CD1c-positive myeloid dendritic cell (primary cell): ENCODE data around the gene NSMF.

ENCODE experiments used
- DNase-seq: peaks from one replicate; pipeline ENCODE4 v3.0.0-alpha.2; 2016; ENCODE audit errors: extremely low spot score

The NSMF gene

DNA sequence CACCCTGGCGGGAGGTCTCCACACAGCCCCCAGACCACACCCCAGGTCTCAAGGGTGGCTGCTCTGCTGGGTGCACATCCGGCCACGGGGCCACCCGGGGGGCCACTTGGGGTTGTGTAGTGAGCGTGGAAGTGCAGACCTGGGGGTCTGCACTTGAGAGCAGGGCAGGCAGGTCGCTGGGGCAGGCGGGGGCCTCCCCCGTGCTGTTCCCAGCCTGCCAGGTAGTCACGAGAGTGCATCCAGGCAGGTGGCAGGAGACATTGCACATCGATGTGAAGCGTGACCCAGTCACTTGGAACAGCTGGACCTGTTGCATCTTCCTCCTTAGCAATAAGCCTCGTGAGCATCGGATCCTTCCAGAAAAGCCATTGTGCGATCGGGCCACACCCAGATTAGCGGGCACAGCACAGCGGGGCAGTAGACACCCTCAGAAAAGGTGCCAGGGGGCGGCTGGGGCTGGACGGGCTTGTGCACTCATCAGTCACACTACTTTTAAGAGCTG, 13.2 kb downstream of the NSMF start:
- DNase-seq: no peak

DNA sequence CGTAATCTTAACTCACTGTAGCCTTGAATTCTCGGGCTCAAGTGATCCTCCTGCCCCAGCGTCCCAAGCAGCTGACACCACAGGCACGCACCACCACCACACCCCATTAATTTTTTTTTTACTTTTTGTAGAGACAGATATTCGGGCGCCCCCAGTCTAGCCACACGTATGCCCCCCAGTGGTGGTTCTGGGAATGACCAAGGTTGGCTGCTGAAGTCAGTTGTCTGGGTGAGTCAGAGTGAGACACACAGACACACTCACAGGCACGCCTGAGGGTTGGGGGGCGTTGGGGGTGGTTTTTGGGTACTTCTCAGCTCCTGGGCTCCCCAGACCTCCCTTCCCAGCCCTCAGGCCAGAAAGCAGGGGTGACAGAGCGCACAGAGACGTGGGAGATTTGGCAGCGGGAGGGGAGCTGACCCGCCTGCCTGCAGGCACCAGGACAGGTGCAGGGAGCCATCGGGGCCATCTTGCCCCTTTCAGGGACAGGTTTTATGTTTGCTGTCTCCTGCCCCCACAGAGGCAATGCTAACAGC, 13.8 kb downstream of the NSMF start:
- DNase-seq: peak; percentile 91

DNA sequence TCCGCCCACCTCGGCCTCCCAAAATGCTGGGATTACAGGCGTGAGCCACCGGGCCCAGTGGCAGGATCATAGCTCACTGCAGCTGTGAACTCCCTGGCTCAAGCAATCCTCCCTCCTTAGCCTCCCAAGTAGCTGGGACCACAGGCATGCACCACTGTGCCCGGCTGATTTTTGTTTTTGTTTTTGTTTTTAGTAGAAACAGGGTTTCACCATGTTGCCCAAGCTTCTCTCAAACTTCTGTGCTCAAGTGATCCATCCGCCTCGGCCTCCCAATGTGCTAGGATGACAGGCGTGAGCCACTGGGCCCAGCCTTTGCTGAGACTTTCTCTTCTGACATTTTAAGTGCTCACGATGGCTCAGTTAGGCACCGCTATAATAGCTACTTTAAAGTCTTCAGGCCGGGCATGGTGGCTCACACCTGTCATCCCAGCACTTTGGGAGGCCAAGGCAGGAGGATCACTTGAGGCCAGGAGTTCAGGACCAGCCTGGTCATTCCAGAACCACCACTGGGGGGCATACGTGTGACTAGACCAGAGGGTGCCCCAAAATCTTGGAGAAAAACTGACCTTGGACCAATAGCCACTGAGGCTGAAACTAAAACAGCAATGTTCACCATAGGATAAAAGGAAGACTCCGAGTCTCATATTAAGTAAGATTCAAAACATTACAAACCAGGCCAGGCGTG, 14.9 kb downstream of the NSMF start:
- DNase-seq: no peak

DNA sequence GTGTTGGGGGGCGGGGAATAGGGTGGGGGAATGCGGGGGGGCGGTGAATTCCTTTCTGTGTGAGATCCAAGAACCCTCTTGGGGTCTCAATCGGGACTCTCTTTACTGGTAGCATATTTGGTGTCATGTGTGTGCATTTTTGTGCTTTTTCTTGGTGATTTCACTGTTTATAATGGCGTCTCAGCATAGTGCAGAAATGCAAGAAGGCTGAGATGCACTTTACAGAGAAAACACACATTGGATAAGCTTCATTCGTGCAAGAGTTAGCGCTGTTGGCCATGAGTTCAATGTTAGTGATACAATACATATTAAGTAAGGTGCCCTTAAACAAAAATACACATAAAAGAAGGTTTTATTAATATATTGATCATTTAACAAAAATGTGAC, 17.2 kb downstream of the NSMF start:
- DNase-seq: no peak

DNA sequence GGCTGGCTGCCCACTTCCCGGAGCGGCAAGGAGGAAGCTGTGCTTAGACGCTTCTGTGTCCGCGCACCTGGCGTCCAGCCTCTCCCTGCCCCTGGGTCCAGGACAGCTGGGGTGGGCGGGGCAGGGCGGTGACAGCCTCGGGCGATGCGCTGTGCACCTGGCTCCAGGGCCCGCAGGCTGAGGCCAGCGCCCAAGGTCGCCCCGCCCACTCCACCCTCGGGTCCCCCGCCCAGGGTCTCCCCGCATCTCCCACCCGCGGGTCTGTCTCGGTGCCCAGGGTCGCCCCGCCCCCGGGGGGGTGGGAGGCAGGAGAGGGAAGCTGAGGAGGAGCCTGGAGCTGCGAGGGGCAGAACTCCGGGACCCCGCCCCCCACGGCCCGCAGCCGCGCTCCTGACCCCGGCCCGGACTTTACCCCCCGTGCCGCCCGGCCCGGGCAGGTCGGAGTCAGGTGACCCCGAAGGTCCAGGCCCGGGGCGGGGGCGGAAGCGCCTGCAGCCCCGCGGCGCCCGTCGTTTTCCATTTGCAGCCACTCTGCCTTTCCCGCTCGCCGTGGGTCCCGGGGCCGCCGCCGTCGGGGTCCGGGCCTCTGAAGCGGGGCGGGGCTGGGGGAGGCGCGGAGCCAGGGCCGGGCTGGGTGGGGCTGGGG, 17.7 kb downstream of the NSMF start, which contains the start of gene ENTPD8:
Gene ENTPD8 (minus strand): TSS at position 69 of the 646 bp plus-strand sequence. CDS start 3,072 bp downstream, outside the sequence.
- no peak for DNase-seq

DNA sequence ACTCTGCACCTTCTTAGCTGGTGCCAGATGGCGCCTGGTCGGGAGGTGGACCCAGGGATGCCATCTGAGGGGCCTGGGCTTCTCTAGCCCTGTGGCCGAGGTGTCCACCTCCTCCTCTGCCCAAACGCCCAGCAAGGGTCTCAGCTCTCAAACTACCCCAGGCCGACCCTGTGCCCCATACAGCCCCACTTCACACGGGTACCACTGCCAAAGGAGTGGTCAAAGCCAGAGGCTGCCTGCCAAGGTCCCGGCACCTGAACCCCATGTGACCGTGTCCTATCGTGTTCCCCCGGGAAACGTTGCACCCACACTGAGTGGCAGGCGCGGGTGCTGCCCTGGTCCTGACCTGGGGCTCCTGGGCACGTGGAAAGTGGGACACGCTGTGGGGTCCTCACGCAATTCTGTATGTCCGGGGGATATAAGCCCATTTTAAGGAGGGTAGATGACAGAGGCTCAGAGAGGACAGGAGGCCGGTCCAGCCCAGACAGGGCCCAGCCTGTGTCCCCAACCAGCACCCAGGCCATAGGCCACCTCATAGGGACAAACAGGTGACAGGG, 19.9 kb downstream of the NSMF start:
- no peak for DNase-seq

DNA sequence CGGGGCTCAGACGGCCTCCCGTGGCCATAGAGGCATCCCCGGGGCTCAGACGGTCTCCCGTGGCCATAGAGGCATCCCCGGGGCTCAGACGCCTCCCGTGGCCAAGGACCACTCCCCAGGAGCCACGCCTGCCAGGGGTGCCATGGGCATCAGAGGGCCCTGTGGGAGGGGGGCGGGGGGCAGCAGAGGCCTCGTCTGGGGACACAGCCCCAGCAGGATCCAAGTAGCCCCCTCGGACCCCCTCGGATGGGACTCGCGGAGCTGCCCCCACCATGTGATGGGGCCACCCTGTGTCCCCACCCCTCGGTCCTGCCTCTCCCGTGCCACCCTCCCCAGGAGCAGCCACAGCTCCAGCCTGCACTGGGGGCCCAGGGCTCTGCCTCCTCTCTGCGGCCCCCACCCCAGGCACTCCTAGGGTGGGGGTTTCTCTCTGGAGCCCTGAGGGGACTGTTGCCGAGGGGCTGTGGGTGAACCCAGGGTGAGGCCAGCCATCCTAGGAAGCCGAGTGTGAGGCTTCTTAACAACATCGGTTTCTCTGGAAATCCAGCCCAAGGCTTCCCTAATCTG, 20.5 kb downstream of the NSMF start:
- no peak for DNase-seq

DNA sequence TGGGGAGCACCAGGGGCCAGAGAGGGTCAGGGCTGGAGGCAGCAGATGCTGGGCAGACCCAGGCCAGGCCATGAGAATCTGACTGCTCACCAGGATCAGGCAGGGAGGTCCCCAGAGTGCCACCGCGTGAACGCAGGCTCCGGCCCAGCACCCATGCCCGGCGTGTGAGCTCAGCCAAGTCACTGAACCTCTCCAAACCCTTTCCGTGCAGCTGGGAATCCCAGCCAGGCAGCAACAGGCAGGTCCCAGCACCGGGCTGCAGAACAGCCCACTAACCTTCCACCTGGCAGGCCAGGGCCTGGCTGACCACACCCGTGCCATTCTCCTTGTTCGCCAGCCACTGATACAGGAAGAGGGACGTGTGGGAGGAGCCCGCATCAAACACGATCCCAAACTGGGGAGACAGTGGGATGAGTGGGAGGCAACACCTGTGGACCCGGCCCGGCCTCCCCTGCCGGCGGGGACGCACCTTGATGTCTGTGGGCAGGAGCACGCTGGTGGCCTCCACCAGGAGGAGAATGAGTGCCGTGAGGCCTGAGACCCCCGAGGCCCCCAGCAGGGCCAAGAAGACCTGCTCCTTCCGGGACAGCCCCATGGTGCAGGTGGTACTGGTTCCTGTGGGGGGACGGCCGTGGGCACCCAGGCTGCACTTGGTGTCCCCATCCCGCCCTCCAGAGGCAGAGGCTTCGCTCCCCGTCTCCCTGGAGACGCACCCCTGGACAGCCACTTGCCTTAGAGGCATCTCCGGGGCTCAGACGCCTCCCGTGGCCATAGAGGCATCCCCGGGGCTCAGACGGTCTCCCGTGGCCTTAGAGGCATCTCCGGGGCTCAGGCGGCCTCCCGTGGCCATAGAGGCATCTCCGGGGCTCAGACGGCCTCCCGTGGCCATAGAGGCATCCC, 21.2 kb downstream of the NSMF start:
- no peak for DNase-seq

DNA sequence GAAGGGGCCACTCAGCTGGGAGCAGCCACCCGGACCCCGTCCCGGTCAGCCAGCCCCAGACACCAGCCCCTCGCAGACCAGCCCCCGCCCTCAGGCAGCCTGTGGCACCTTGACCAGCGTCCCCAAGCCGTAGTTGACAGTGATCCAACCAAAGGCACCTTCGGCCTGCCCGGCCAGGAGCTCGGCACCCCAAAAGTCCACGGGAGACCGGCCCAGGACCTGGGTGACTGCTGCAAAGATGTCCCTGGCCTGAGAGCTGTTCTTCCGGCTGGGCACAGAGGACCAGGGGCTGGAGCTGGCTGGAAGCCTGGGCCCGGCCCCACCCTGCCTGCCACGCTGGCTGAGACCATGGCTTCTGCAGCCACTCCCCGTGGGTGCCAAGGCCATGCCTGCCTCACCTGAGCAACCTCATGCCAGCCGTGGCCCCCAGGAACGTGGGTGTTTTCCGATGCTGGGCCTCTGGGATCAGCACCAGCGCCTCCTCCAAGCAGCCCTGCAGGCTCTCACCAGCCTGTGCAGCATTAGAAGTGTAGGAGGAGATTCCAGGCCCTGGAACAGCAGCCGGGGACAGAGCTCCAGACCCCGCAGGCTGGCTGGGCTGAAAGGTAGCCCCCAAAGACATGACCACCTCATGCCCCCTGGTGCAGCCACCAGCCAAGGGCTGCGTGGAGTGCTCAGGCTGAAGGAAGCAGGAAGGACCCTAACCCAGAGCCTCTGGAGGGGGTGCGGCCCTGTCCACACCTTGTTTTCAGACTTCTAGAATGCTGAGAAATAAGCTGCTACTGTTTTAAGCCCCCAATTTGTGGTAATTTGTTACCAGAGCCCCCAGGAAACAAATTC, 22.2 kb downstream of the NSMF start:
- no peak for DNase-seq

DNA sequence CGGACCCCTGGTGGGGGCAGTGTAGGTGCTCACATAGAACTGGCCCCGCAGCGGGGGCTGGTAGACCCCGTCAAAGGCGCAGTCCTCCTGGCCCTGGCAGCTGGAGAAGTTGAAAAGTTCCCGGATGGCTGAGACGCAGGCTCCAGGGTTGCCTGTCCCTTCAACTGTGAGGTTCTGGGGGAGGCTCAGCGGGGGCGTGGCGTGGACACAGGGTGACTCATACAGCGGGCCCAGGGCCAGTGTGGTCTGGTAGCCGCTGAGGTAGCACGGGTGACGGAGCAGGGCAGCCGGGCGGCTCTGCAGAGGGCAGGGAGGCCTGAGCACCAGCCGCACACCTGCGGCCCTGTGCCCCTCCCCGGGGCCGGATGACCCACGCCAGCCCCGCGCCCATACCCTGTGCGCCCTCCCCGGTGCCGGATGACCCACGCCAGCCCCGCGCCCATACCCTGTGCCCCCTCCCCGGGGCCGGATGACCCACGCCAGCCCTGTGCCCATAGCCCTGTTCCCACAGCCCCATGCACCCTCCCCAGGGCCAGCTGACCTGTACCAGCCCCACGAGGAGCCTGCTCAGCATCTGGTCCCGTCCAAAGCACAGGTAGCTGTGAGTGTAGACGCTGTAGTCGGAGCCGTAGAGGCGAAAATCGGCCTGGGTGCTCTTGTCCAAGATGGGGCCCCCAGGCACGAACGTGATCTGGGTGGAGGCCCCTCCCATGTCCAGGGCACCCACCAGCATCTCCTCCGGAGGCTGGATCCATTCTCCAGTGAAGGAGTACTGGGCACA, 23.0 kb downstream of the NSMF start:
- peak; percentile 64 for DNase-seq

DNA sequence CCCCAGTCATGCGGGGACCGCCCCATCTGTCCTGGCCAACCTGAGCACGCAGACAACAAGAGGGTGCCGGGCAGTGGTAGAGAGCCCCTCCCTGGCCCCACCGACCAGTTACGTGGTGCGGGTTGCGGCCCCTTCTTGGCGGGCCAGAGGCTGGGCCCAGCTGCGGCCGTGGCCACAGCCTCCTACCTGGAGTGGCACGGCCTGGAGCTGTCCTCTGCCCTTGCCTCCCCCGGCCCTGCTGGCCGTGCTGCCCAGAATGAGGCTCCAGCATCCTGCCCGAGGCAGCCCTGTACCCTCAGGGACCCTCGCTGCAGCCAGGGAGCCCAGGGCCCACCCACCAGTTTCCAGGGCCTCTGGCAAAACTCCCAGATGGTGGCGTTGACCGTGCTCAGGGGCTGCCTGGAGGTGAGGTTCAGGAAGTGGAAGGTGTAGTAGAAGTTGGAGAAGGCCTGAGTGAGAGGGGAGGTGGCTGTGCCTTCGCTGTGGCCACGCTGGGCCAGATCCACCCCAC, 23.7 kb downstream of the NSMF start:
- no peak for DNase-seq

DNA sequence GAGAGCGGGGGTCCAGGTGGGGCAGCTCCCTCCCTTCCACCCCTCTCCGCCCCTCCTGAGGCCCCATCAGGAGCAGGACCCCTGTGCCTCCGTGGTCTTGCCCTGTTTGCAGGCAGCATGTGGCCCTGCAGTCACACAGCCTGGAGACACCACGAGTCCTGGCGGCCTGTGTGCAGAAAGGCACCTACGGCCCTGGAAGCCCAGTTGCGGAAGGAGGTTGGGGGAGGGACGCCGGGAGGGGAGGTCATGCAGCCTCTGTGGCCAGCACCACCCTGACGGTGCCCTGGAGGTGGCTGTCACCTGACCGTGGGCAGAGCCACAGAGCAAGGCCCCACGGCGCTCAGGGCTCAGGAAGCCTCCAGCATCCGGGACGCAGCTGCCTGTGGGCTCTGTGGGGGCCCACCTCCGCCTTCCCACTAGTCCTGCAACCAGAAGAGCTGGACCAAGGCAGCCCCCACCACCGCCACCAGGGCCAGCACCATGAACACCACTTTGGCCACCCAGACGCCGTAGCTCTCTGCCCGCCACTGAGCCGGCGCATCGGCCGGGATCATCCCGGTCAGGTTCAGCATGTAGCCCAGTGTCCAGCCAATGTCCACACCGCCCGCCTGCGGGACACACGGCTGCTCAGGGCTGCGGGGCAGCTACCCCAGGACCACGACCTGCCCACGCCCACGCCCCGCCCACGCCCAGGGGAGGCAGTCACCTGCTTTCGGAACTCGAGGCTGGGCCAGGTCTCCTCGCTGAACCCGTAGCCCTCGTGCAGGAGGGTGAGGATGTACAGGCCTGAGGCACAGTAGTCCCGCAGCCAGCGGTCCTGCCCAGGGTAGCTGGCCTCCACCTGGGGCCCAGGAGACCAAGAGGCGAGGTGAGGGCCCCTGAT, 24.4 kb downstream of the NSMF start:
- DNase-seq: peak; percentile 15

DNA sequence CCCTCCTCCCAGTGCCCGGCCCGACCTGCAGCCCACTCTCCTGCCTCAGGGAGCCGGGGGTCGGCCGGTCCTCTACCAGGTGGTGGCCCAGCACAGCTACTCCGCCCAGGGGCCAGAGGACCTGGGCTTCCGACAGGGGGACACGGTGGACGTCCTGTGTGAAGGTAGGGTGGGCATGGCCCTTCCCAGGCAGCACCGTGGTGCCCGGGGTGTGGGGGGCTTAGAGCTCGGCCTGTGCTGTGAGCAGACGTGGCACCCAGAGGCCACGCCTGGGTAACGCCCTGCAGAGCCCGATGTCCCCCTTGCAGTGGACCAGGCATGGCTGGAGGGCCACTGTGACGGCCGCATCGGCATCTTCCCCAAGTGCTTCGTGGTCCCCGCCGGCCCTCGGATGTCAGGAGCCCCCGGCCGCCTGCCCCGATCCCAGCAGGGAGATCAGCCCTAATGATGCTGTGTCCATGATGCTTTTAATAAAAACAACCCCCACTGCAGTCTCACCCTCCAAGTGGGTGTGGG, 25.2 kb downstream of the NSMF start:
- no peak for DNase-seq

DNA sequence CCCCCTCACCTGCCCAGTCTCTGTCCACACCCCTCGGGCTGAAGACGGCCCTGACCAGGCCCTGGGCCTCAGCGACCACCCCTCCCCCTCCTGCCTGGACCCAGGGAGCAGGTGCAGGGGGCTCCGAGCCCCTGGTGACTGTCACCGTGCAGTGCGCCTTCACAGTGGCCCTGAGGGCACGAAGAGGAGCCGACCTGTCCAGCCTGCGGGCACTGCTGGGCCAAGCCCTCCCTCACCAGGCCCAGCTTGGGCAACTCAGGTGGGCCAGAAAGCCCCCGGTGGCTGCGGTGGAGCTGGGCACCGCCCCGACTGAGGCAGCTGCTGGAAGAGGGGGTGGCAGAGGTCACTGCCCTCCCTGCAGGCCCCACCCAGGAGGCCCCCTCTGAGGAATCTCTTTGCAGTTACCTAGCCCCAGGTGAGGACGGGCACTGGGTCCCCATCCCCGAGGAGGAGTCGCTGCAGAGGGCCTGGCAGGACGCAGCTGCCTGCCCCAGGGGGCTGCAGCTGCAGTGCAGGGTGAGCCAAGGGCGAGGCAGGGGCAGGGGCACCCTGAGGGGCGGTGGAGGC, 25.7 kb downstream of the NSMF start:
- no peak for DNase-seq

DNA sequence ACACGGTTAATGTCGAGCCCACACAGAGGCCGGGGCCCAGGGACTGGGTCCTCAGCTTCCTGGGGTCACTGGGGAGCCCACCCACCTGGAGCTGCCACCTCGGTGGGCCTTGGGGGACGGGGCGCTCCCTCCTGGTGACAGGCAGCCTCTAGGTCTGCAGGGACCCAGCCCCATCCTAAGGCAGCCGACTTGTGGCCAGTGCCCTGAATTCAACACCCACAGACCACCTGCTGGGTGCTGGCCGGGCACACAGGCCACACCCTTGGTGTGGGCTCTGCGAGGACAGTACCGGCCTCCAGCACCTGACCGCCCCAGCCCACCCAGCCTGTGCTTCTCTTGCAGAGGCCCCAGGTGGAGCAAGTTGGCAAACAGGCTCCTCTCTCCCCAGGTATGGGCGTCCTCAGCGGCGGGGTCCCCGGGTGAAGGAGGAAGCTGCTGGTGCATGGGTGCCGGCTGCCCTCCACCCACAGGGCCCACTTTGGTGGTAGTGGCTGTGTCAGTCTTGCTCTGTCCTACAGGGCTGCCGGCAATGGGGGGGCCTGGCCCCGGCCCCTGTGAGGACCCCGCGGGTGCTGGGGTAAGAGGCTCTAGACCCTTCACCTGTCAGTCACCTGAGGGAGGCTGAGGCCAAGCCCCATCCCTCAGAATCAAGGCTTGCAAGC, 26.3 kb downstream of the NSMF start:
- DNase-seq: no peak

DNA sequence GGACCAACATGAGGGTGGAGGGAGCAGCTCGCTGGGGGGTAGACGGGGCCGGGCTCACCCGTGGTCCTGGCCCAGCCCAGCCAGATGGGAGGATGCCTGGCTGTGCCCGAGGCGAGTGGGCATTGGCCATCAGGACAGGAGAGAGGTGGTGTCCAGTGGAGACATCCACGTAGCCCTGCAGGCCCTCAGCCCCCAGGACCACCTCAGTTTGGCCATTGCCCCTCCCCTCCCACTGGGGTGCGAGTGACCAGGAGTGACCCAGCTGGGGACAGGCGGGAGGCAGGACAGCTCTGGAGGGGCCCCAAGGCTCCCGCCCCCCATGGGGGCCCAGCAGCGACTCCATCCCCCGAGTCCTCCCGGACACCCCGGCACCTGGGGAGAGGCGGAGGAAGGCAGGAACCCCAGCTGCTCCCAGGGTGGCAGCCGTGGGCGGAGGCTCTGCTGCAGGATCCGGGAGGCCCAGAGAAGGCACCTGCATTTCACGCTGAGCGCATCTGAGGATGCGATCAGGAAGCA, 27.7 kb downstream of the NSMF start:
- no peak for DNase-seq
